Measurements from ENCODE around the gene CALHM5. TPM values are rescaled to one million over a fixed set of nuclear protein-coding genes. Genes with fewer than 3 reads are reported as not detected.
A peak's percentile ranks its signal among the peaks of the same experiment; 100 is the strongest.

The CALHM5 gene
- total RNA-seq, 2 donors from 2014 or later = not detected

DNA sequence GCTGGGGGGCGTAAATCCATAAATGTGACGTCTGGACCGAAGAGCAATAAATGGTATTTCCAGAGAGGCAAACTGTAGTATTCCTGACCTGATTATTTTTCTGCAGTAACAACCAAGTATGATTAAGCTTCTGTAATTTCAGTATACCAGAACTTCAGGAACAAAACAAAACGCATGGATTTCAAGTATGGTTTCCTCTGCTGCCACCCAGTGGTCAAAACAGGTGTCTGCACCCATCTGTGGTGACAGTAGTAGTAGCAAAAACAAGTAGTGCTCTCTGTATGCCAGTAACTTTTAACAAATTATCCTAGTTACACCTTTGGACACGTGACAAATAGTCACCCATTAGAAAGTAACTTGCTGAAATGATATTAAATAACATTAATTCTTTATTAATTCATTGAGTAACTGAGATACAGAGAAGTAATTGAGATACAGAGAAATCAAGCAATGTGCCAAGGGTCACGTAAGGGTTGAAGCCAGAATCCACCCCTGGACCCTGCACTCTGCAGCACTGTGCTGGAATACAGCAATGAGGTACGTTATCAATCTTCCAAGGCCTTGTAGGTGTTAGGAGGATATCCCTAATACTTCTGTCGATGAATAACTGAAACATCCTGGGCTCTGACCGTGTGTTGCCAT lies 50.1 kb downstream of the CALHM5 start:
- DNase-seq (ENCODE audit: low spot score in 2 of 2) = peak in 1 of 2 donors; percentile 67
- H3K36me3 Mint-ChIP-seq = no peaks in the 10 kb centered on the region
- no peak overlapping the region for H3K27ac Mint-ChIP-seq
- H3K9me3 Mint-ChIP-seq = no peaks in the 10 kb centered on the region
- peak; percentile 72 to 78 for ATAC-seq

DNA sequence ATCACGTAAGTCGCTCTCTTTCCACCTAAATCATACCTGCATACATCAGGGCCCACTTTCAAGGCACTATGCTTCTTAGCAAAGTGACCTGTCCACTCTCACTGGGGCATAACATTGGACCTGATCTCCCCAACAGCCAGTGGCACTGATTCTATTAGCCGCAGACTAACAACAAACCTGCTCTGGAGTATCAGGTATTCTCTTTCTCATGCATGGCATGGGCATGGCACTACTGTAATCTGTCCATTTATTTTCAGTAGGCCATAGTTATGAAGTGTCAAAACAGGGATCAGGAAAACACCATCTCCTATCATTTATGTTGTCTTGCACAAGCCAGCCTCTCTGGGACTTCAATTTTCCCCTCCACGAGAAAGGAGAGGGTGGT lies 50.6 kb downstream of the CALHM5 start:
- DNase-seq (ENCODE audit: low spot score in 2 of 2) (no peak), ATAC-seq (no peak)
- H3K27ac Mint-ChIP-seq = no peak overlapping the region
- H3K36me3 Mint-ChIP-seq = no peaks in the 10 kb centered on the region
- H3K9me3 Mint-ChIP-seq = no peaks in the 10 kb centered on the region

DNA sequence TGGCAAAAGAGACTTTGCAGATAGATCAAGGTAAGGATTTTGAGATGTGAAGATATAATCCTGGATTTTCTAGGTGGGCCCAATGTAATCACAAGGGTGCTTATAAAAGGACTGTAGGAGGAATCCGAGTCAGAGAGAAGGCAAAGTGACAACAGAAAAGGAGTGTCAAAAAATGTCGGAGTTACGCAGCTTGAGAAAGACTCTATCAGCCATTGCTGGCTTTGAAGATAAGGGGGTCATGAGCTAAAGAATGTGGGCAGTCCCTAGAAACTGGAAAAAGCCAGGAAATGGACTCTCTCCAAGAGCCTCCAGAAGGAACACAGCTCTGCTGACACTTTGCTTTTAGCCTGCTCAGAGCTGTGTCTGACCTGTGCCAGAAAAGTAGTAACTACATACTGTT lies 51.2 kb downstream of the CALHM5 start:
- no peaks in the 10 kb centered on the region for H3K9me3 Mint-ChIP-seq
- DNase-seq (ENCODE audit: low spot score in 2 of 2) (no peak), ATAC-seq (no peak)
- no peak overlapping the region for H3K27ac Mint-ChIP-seq
- no peaks in the 10 kb centered on the region for H3K36me3 Mint-ChIP-seq

DNA sequence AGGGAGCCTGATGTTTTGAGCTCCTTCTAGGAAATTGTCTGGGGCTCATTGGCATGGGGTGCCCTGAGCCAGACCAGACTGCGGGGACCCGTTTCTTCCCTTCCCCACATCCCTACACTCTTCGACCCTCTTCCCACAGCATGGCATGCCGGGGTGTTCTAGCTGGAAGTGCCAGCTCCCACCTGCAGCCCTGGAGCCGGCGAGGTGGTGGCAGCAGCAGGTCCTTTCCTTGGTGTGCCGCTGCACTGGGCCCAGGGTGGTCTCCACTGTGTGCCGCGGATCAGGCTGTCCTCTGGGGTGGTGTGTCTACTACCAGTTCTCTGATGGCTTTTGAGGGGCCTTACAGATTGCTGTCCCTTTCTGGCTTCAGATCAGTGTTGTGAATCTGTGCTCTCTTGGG lies 52.4 kb downstream of the CALHM5 start:
- no peaks in the 10 kb centered on the region for H3K9me3 Mint-ChIP-seq
- H3K27ac Mint-ChIP-seq = peak overlapping the region in 1 of 2 donors; percentile 50
- DNase-seq (ENCODE audit: low spot score in 2 of 2) = no peak
- ATAC-seq = no peak
- no peaks in the 10 kb centered on the region for H3K36me3 Mint-ChIP-seq

DNA sequence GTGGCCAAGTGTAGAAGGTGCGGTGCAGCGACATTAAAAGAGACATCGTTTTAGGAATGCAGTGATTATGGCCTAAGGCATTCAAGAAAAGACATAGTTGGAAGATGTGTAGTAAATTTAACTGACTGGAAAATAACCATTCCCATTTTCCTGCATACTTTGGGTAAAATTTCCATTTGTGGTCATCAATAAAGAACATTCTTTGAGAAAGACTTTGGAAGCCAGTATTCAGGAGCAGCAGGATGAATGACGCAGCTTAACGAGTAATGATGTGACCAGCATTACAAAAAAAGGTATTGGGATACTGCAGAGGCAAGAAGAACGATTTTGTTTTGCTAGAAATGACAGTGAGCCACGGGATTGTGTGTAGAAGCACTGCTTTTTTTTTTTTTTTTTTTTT lies 52.9 kb downstream of the CALHM5 start:
- Mint-ChIP-seq H3K27ac (peak overlapping the region in 1 of 2 donors; percentile 50), H3K36me3 (no peaks in the 10 kb centered on the region), H3K9me3 (no peaks in the 10 kb centered on the region)
- ATAC-seq (no peak), DNase-seq (ENCODE audit: low spot score in 2 of 2) (no peak)

DNA sequence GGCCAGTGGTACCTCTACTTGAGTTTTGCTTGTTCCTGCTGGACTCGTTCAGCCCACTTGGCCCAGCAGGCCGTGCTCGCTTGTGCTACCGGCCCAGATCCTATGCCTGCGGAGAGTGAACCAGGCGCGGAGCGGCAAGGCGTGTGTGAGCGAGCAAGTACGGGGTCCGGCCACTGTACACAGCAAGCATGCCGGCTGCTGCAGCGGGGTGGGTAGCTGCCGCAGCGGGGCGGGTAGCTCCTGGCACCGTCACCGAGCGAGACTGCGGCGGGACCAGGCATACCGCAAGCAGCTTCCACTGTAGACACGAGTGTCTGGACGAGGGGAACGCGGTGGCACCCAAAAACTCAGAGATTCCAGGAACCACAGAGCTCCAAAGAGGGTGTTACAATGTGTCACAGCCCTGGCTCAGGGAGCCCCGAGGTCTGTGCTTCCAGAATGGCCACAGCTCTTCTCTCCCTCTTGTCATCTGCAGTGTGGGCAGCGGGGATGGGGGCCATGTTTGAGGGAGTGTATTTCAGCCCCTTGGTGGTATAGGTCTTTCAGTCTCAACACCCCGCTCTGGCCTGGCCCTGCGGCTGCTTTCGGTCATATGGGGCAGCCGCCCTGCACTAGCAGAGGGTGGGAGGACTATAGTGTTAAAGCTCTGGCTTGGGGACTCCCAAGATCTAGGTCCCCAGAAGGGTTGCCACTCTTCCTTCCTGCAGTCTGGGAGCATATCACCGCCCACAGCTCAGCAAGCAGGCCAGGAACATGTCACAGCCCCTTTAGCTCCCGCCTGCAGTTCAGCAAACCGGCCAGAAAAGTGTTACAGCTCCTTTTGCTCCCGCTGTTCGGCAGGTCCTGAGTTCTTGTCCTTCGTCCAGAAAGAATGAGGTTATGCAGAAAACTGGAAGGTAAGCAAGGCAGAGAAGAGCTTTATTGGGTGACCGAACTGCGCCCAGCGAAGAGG lies 53.8 kb downstream of the CALHM5 start:
- ATAC-seq = peak; percentile 31 to 37
- DNase-seq (ENCODE audit: low spot score in 2 of 2) = no peak
- H3K36me3 Mint-ChIP-seq = no peaks in the 10 kb centered on the region
- H3K27ac Mint-ChIP-seq = no peak overlapping the region
- no peaks in the 10 kb centered on the region for H3K9me3 Mint-ChIP-seq

DNA sequence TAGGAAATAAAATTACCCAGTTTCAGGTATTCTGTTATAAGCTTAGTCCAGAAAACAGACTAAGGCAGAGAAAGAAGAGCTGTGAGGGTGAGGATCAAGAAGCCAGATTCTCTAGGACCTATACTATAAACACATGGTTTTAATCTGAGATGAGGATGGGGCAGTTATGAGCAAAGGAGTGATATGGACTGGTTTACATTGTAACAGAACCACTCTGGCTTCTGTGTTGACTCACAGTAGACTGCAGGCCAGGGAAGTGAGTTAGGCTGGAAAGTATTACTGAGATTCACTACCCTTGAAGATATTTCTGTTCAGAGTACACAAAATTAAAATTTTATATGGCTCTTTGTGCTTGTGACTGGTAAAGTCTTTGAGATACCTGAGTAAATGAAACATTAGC lies 56.7 kb downstream of the CALHM5 start:
- DNase-seq (ENCODE audit: low spot score in 2 of 2) = no peak
- ATAC-seq = no peak
- peaks cover 6% of the 10 kb centered on the region in 2 donors for H3K36me3 Mint-ChIP-seq
- no peak overlapping the region for H3K27ac Mint-ChIP-seq
- H3K9me3 Mint-ChIP-seq = no peaks in the 10 kb centered on the region

DNA sequence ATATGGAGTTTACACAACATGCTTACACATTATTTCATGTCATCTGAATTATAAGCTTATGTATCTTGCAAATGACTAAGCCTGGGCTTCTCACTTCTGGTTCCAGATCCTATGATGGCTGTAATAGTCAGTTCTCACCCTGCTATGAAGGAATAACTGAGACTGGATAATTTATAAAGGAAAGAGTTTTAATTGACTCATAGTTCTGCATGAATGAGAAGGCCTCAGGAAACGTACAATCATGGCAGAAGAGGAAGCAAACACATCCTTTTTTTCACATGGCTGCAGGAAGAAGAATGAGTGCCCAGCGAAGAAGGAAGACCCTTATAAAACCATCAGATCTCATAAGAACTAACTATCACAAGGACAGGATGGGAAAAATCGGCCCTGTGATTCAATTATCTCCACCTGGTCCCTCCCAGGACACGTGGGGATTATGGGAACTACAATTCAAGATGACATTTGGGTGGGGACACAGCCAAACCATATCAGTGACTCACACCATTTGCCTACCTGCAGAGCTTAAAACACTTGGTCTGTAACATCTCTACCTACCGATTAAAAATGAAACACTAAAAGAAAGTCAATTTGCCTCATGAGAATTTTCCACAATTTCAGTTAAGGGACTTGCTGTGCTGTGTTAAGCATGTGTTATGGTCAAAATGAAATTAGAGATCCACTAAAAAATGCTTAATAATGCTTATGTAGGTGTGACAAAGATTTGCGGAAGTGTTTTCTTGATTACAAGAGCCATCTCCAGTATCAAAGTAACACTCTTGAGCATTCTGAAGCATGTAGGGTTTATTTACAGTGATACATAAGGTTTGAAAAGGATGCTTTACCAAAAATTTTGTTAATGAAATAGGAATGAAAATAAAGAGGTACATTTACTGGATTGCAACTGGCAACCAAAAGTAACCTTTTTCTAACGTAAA lies 57.6 kb downstream of the CALHM5 start:
- no peak overlapping the region for H3K27ac Mint-ChIP-seq
- DNase-seq (ENCODE audit: low spot score in 2 of 2) = no peak
- peaks cover 6 to 8% of the 10 kb centered on the region in 2 donors for H3K36me3 Mint-ChIP-seq
- ATAC-seq = no peak
- H3K9me3 Mint-ChIP-seq = no peaks in the 10 kb centered on the region

DNA sequence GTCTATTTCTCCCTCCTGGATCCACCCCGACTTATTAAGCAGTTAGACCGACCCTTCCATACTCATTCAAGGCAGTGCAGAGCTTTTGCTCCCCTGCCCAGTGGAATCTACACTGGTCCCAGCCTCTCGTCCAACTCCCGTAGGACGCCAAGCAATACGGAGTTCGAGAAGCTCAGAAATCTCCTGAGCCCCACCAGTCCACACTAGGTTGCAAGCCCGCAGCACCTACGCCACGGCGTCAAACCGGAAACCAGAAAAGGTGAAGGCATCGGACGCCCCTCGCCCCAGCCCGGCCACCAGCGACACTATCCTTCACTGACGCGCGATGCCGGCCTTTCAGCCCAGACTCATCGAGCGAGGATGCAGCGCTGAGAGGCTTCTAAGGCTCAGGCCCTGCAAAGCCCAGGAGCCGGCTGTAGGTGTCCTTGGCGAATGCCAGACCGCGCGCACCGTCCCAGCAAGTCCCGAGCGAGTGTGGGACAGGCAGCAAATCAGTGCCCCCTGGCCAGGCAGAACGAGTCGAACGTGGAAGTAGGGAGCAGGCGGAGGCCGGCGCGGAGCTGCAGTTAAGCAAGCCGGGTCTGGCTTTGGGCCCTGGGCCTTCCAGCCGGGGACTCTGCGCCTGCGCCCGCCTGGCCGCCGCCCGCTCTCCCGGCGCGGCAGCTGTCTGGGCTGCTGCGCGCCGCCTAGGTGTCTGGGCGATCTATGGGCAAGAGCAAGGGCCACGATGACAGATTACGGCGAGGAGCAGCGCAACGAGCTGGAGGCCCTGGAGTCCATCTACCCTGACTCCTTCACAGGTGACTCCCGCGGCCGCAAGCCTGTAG lies 59.6 kb downstream of the CALHM5 start, which contains the start of gene RWDD1:
Gene RWDD1, plus strand, starts transcription at position 649 of the 827 bp plus-strand sequence. Its CDS starts 79 bp downstream, at position 728.
- ATAC-seq (peak; percentile 85 to 96), DNase-seq (ENCODE audit: low spot score in 2 of 2) (peak; percentile 91 to 96)
- peak within 1 kb of the TSS; percentile 95 to 100 for H3K27ac Mint-ChIP-seq
- peaks cover 6 to 12% of the 10 kb centered on the region in 2 donors for H3K36me3 Mint-ChIP-seq
- no peaks in the 10 kb centered on the region for H3K9me3 Mint-ChIP-seq

DNA sequence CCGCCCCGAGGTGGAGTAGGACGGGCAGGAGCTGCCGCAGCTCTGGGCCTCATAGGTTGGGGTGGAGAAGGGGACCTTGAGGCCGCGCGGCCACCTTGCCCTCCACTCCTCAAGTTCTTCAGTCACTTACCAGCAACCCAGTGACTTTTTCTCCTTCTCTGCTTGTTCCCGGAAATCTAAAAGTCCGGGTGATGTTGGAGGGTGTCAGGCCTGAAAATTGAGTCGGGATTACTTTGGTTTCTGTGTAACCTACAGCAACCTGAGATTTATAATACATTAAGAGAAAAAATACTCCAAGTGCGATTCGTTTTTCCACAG lies 60.2 kb downstream of the CALHM5 start:
- no peaks in the 10 kb centered on the region for H3K9me3 Mint-ChIP-seq
- ATAC-seq (no peak), DNase-seq (ENCODE audit: low spot score in 2 of 2) (no peak)
- peak overlapping the region; percentile 95 to 99 for H3K27ac Mint-ChIP-seq
- peaks cover 6 to 12% of the 10 kb centered on the region in 2 donors for H3K36me3 Mint-ChIP-seq

DNA sequence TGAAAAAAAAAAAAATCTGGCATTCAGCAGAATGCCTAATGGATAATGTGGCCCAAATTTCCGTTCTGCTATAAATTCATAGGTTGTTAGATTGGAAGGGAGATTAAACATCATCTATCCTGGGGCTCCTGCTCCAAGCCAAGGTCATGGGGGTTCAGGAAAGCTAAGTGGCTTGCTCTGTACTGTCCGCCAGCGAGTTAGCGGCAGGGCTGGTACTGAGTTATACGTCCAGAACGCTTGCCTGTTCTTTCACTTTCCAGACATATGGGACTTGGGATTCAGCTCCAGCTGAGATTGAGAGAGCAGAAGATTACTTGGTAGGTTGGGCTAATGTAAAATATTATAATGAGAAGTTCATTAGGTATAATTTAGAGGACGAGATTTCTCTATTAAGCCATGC lies 60.7 kb downstream of the CALHM5 start:
- Mint-ChIP-seq H3K9me3 (no peaks in the 10 kb centered on the region), H3K27ac (peak overlapping the region; percentile 95 to 99), H3K36me3 (peaks cover 6 to 12% of the 10 kb centered on the region in 2 donors)
- peak in 1 of 2 donors; percentile 24 for ATAC-seq
- DNase-seq (ENCODE audit: low spot score in 2 of 2) = peak in 1 of 2 donors; percentile 18

Other genes with a start within 250 kb of the CALHM5 start
- gene TSPYL1, start 231.7 kb upstream of the CALHM5 start, total RNA-seq = 10 to 100 TPM; 35.9 to 59.2 TPM
- 1 to 10 TPM; 5.8 to 6.0 TPM for gene DSE, start 140.7 kb upstream of the CALHM5 start, total RNA-seq
- gene CALHM6, start 50.3 kb upstream of the CALHM5 start, total RNA-seq = 10 to 100 TPM in 1 of 2 donors, under 1 TPM in 1; 0.71 to 13.9 TPM
- not detected for gene TRAPPC3L, start 34.0 kb downstream of the CALHM5 start, total RNA-seq
- gene CALHM4, start 42.1 kb downstream of the CALHM5 start, total RNA-seq = not detected
- gene RWDD1, start 59.9 kb downstream of the CALHM5 start, total RNA-seq = 10 to 100 TPM; 18.0 to 33.7 TPM
- under 1 TPM in 1 of 2 donors, not detected in 1; 0.12 TPM for gene RSPH4A, start 104.8 kb downstream of the CALHM5 start, total RNA-seq
- 10 to 100 TPM; 22.8 to 35.6 TPM for gene ZUP1, start 157.1 kb downstream of the CALHM5 start, total RNA-seq
- gene KPNA5, start 169.6 kb downstream of the CALHM5 start, total RNA-seq = 1 to 10 TPM; 7.8 to 8.7 TPM

All from activated naive CD4-positive, alpha-beta T cell treated with anti-CD3 and anti-CD28 coated beads, Interleukin-2, amount 50 U/mL, for 72 hours (primary cell).